Parathyroid adenoma (tissue), 2 donors: ENCODE results near the gene EID3.
A peak's percentile ranks its signal among the peaks of the same experiment; 100 is the strongest.

Source experiments
- H2AFZ ChIP-seq: fragments of 300-600 bp; sonication (generic); one replicate; pipeline ENCODE4 v1.7.0; 2017; ENCODE audit warnings: antibody characterized with exemption, mild to moderate bottlenecking
- H3K27ac ChIP-seq: fragments of 300-600 bp; sonication (generic); one replicate; pipeline ENCODE4 v1.7.0; 2017
- H3K27me3 ChIP-seq: fragments of 300-600 bp; sonication (generic); one replicate; pipeline ENCODE4 v1.7.0; 2017; ENCODE audit warnings: low read length; ENCODE audit not compliant: control insufficient read depth, insufficient read depth
- H3K36me3 ChIP-seq: fragments of 300-600 bp; sonication (generic); one replicate; pipeline ENCODE4 v1.7.0; 2017; ENCODE audit warnings: low read length; ENCODE audit not compliant: control insufficient read depth, insufficient read depth
- H3K4me1 ChIP-seq: fragments of 300-600 bp; sonication (generic); one replicate; pipeline ENCODE4 v1.7.0; 2017; ENCODE audit warnings: control low read depth
- H3K4me2 ChIP-seq: fragments of 300-600 bp; sonication (generic); one replicate; pipeline ENCODE4 v1.7.0; 2017; ENCODE audit warnings: low read length
- H3K4me3 ChIP-seq: fragments of 300-600 bp; sonication (generic); one replicate; pipeline ENCODE4 v1.7.0; 2017; ENCODE audit warnings: low read depth, low read length
- H3K79me2 ChIP-seq: fragments of 300-600 bp; sonication (generic); one replicate; pipeline ENCODE4 v1.7.0; 2017; ENCODE audit warnings: control low read depth
- H3K9ac ChIP-seq: fragments of 300-600 bp; sonication (generic); one replicate; pipeline ENCODE4 v1.7.0; 2017; ENCODE audit warnings: mild to moderate bottlenecking
- H3K9me3 ChIP-seq: fragments of 300-600 bp; sonication (generic); one replicate; pipeline ENCODE4 v1.7.0; 2017; ENCODE audit warnings: low read length; ENCODE audit not compliant: control insufficient read depth
- CTCF ChIP-seq: fragments of 300-600 bp; sonication (generic); IDR thresholded peaks from one replicate; pipeline ENCODE4 v1.7.0; 2017; ENCODE audit warnings: antibody characterized with exemption, mild to moderate bottlenecking
- donor health status: primary hyperparathyroidism.

The EID3 gene

GRCh38 chr12:104280717-104281458 lies 22.7 kb upstream of the EID3 start:
- no peaks in the 10 kb centered on the region for H3K27me3 ChIP-seq
- TF ChIP-seq CTCF = no peak
- no peak overlapping the region for H3K9ac ChIP-seq
- no peak overlapping the region for H3K27ac ChIP-seq
- no peaks in the 10 kb centered on the region for H3K79me2 ChIP-seq
- no peaks in the 10 kb centered on the region for H3K36me3 ChIP-seq
- no peak overlapping the region for H3K4me2 ChIP-seq
- peaks cover 3% of the 10 kb centered on the region for H3K4me1 ChIP-seq
- no peaks in the 10 kb centered on the region for H3K9me3 ChIP-seq
- H2AFZ ChIP-seq = no peak overlapping the region
- no peak overlapping the region for H3K4me3 ChIP-seq

GRCh38 chr12:104281636-104282035 lies 21.9 kb upstream of the EID3 start:
- Histone ChIP-seq H3K27me3 (no peaks in the 10 kb centered on the region), H3K9ac (no peak overlapping the region), H2AFZ (no peak overlapping the region), H3K4me3 (no peak overlapping the region), H3K9me3 (no peaks in the 10 kb centered on the region), H3K4me2 (no peak overlapping the region), H3K36me3 (no peaks in the 10 kb centered on the region), H3K79me2 (no peaks in the 10 kb centered on the region), H3K4me1 (peaks cover under 1% of the 10 kb centered on the region), H3K27ac (no peak overlapping the region)
- TF ChIP-seq CTCF = no peak

- Histone ChIP-seq H3K27me3 (no peaks in the 10 kb centered on the region), H3K4me3 (no peak overlapping the region), H3K4me1 (no peaks in the 10 kb centered on the region), H3K4me2 (no peak overlapping the region), H3K79me2 (no peaks in the 10 kb centered on the region), H3K9me3 (no peaks in the 10 kb centered on the region), H3K36me3 (no peaks in the 10 kb centered on the region), H2AFZ (no peak overlapping the region), H3K9ac (no peak overlapping the region), H3K27ac (no peak overlapping the region)
- TF ChIP-seq CTCF = no peak
Measured at GRCh38 chr12:104282109-104282508, 21.4 kb upstream of the EID3 start.

- no peak for TF ChIP-seq CTCF
- no peaks in the 10 kb centered on the region for H3K4me1 ChIP-seq
- peak overlapping the region; percentile 61 for H2AFZ ChIP-seq
- no peaks in the 10 kb centered on the region for H3K27me3 ChIP-seq
- no peak overlapping the region for H3K9ac ChIP-seq
- H3K79me2 ChIP-seq = peaks cover 10% of the 10 kb centered on the region
- H3K4me2 ChIP-seq = peak overlapping the region; percentile 71
- peak overlapping the region; percentile 96 for H3K27ac ChIP-seq
- no peaks in the 10 kb centered on the region for H3K9me3 ChIP-seq
- H3K4me3 ChIP-seq = peak overlapping the region; percentile 78
- H3K36me3 ChIP-seq = no peaks in the 10 kb centered on the region
Measured at GRCh38 chr12:104285740-104286515, 17.6 kb upstream of the EID3 start.
